HEK293 (cell line): ENCODE data around the gene SMPX.

Experiments
- EGR2 ChIP-seq: fragments of 450-650 bp; formaldehyde crosslinking; IDR thresholded peaks from 2 replicates; pipeline ENCODE4 v1.5.1; 2016; ENCODE audit warnings: low read depth, missing biosample characterization, missing genetic modification characterization
- GLIS1 ChIP-seq: fragments of 450-650 bp; formaldehyde crosslinking; IDR thresholded peaks from 2 replicates; pipeline ENCODE4 v1.5.1; 2016; ENCODE audit warnings: missing biosample characterization, missing genetic modification characterization
- KLF17 ChIP-seq: fragments of 450-650 bp; formaldehyde crosslinking; IDR thresholded peaks from 2 replicates; pipeline ENCODE4 v1.5.1; 2016; ENCODE audit warnings: missing biosample characterization, missing genetic modification characterization
- PRDM10 ChIP-seq: fragments of 450-650 bp; formaldehyde crosslinking; IDR thresholded peaks from 2 replicates; pipeline ENCODE4 v1.5.1; 2016; ENCODE audit warnings: missing biosample characterization, missing genetic modification characterization
- PRDM2 ChIP-seq: fragments of 450-650 bp; formaldehyde crosslinking; IDR thresholded peaks from 2 replicates; pipeline ENCODE4 v1.5.1; 2016; ENCODE audit warnings: missing biosample characterization, missing genetic modification characterization, borderline replicate concordance
- SETDB1 ChIP-seq: IDR thresholded peaks from one replicate; pipeline ENCODE4 v1.6.1; 2017; ENCODE audit warnings: mild to moderate bottlenecking, low read length, moderate library complexity, mixed read lengths; ENCODE audit not compliant: insufficient read length
- YY2 ChIP-seq: fragments of 450-650 bp; formaldehyde crosslinking; IDR thresholded peaks from 2 replicates; pipeline ENCODE4 v1.5.1; 2016; ENCODE audit warnings: missing biosample characterization, missing genetic modification characterization
- ZBTB20 ChIP-seq: fragments of 450-650 bp; formaldehyde crosslinking; IDR thresholded peaks from 2 replicates; pipeline ENCODE4 v1.5.1; 2016; ENCODE audit warnings: missing biosample characterization, missing genetic modification characterization
- ZBTB49 ChIP-seq: fragments of 450-650 bp; formaldehyde crosslinking; IDR thresholded peaks from 2 replicates; pipeline ENCODE4 v1.5.1; 2016; ENCODE audit warnings: missing biosample characterization, missing genetic modification characterization, low read depth
- ZBTB7A ChIP-seq: fragments of 450-650 bp; formaldehyde crosslinking; IDR thresholded peaks from 2 replicates; pipeline ENCODE4 v1.5.1; 2016; ENCODE audit warnings: low read depth, missing biosample characterization, missing genetic modification characterization
- ZFP3 ChIP-seq: fragments of 450-650 bp; formaldehyde crosslinking; IDR thresholded peaks from 2 replicates; pipeline ENCODE4 v1.5.1; 2016; ENCODE audit warnings: low read depth, missing biosample characterization, missing genetic modification characterization
- ZNF112 ChIP-seq: fragments of 450-650 bp; formaldehyde crosslinking; IDR thresholded peaks from 2 replicates; pipeline ENCODE4 v1.5.0; 2017; ENCODE audit warnings: missing biosample characterization, missing genetic modification characterization
- ZNF121 ChIP-seq: fragments of 450-650 bp; formaldehyde crosslinking; IDR thresholded peaks from 2 replicates; pipeline ENCODE4 v1.5.1; 2016; ENCODE audit warnings: missing biosample characterization, missing genetic modification characterization
- ZNF133 ChIP-seq: fragments of 450-650 bp; formaldehyde crosslinking; IDR thresholded peaks from 2 replicates; pipeline ENCODE4 v1.5.1; 2016; ENCODE audit warnings: missing biosample characterization, missing genetic modification characterization
- ZNF280D ChIP-seq: fragments of 450-650 bp; formaldehyde crosslinking; IDR thresholded peaks from 2 replicates; pipeline ENCODE4 v1.5.1; 2016; ENCODE audit warnings: missing biosample characterization, missing genetic modification characterization
- ZNF302 ChIP-seq: fragments of 450-650 bp; formaldehyde crosslinking; IDR thresholded peaks from 2 replicates; pipeline ENCODE4 v1.5.1; 2016; ENCODE audit warnings: missing biosample characterization, missing genetic modification characterization, low read depth
- ZNF362 ChIP-seq: fragments of 450-650 bp; formaldehyde crosslinking; IDR thresholded peaks from 2 replicates; pipeline ENCODE4 v1.5.1; 2016; ENCODE audit warnings: missing biosample characterization, missing genetic modification characterization
- ZNF416 ChIP-seq: fragments of 450-650 bp; formaldehyde crosslinking; IDR thresholded peaks from 2 replicates; pipeline ENCODE4 v1.5.1; 2016; ENCODE audit warnings: missing biosample characterization, missing genetic modification characterization
- ZNF600 ChIP-seq: fragments of 450-650 bp; formaldehyde crosslinking; IDR thresholded peaks from 2 replicates; pipeline ENCODE4 v1.5.1; 2016; ENCODE audit warnings: missing biosample characterization, missing genetic modification characterization
- ZNF629 ChIP-seq: fragments of 450-650 bp; formaldehyde crosslinking; IDR thresholded peaks from 2 replicates; pipeline ENCODE4 v1.5.1; 2017; ENCODE audit warnings: missing biosample characterization, missing genetic modification characterization
- ZNF792 ChIP-seq: fragments of 450-650 bp; formaldehyde crosslinking; IDR thresholded peaks from 2 replicates; pipeline ENCODE4 v1.5.1; 2016; ENCODE audit warnings: missing biosample characterization, missing genetic modification characterization
- ZSCAN16 ChIP-seq: fragments of 450-650 bp; formaldehyde crosslinking; IDR thresholded peaks from 2 replicates; pipeline ENCODE4 v1.5.1; 2016; ENCODE audit warnings: missing biosample characterization, missing genetic modification characterization

The SMPX gene

GRCh38 chrX:21770631-21771321 lies 12.9 kb upstream of the SMPX start (continued):
- TF ChIP-seq PRDM2 (tag by site-specific recombination) (no peak), ZNF121 (no peak), GLIS1 (tag by site-specific recombination) (peak; percentile 26; the same call in 1 of the 2 replicates), SETDB1 (peak; percentile 31), ZNF600 (tag by site-specific recombination) (0 out of 2 replicates have a peak, but pooled peaks have one; percentile 49), ZNF792 (no peak), ZNF133 (tag by site-specific recombination) (no peak), ZBTB49 (no peak), ZBTB20 (tag by site-specific recombination) (peak; percentile 52), ZNF280D (tag by site-specific recombination) (no peak), YY2 (tag by site-specific recombination) (no peak), ZNF362 (tag by site-specific recombination) (no peak), ZNF629 (tag by site-specific recombination) (peak; percentile 43; the same call in 1 of the 2 replicates), EGR2 (no peak), ZFP3 (tag by site-specific recombination) (no peak), KLF17 (0 out of 2 replicates have a peak, but pooled peaks have one; percentile 22), ZNF416 (no peak), ZNF112 (tag by site-specific recombination) (no peak), ZNF302 (tag by site-specific recombination) (no peak), PRDM10 (peak; percentile 90), ZSCAN16 (tag by site-specific recombination) (no peak), ZBTB7A (tag by site-specific recombination) (no peak)
